A673 (cell line): ENCODE data around the gene PHACTR2. TPM values are rescaled to one million over a fixed set of nuclear protein-coding genes. Genes with fewer than 3 reads are reported as not detected.
"Not testable (repeated sequence)": the region's sequence is repeated elsewhere in the genome, so short reads cannot be mapped to it uniquely, and the experiment has no call there.

Experiments
- BruUV-seq: library from RNA; stranded (reverse); fragments of 400-500 nt; replicated peaks from 2 replicates; lab custom pipeline; 2021; lab: Mats Ljungman, UMichigan
- CTCF ChIA-PET: fragments of 300-600 bp; sonication (Branson Sonifier 250); formaldehyde crosslinking; loops from one replicate; lab custom pipeline; 2022; ENCODE audit warnings: antibody characterized with exemption; lab: Charles Lee
- POLR2A ChIA-PET: fragments of 300-600 bp; sonication (Branson Sonifier 250); formaldehyde crosslinking; loops from one replicate; lab custom pipeline; 2022; ENCODE audit warnings: antibody characterized with exemption; ENCODE audit not compliant: low non-redundant PET; lab: Charles Lee
- DNase-seq: peaks from one replicate; pipeline ENCODE4 v3.0.0-alpha.2; 2015; ENCODE audit warnings: low spot score
- H3K27ac ChIP-seq: fragments of 200-600 bp; sonication (generic); 2 replicates; pipeline ENCODE4 v1.5.1; 2016; ENCODE audit warnings: mixed run types, low read depth, mild to moderate bottlenecking, mixed read lengths, antibody characterized with exemption, low read length; ENCODE audit not compliant: poor library complexity, severe bottlenecking
- H3K27me3 ChIP-seq: fragments of 200-600 bp; sonication (generic); replicated peaks from 2 replicates; pipeline ENCODE4 v1.6.1; 2017; ENCODE audit warnings: mixed run types, low read depth, mild to moderate bottlenecking, mixed read lengths, antibody characterized with exemption, low read length; ENCODE audit not compliant: insufficient read depth, poor library complexity
- H3K36me3 ChIP-seq: fragments of 200-600 bp; sonication (generic); 2 replicates; pipeline ENCODE4 v1.6.1; 2016; ENCODE audit warnings: mixed run types, mild to moderate bottlenecking, mixed read lengths, antibody characterized with exemption, low read length; ENCODE audit not compliant: insufficient read depth, poor library complexity, severe bottlenecking
- H3K4me1 ChIP-seq: fragments of 200-600 bp; sonication (generic); 2 replicates; pipeline ENCODE4 v1.6.1; 2017; ENCODE audit warnings: mixed run types, mild to moderate bottlenecking, mixed read lengths, antibody characterized with exemption, low read length; ENCODE audit not compliant: insufficient read depth, poor library complexity, severe bottlenecking
- H3K4me3 ChIP-seq: fragments of 200-600 bp; sonication (generic); 2 replicates; pipeline ENCODE4 v1.5.1; 2016; ENCODE audit warnings: low read depth, mixed run types, mild to moderate bottlenecking, mixed read lengths, low read length; ENCODE audit not compliant: poor library complexity, severe bottlenecking
- H3K9me3 ChIP-seq: fragments of 200-600 bp; sonication (generic); 2 replicates; pipeline ENCODE4 v1.6.1; 2016; ENCODE audit warnings: mixed run types, low read depth, mild to moderate bottlenecking, mixed read lengths, antibody characterized with exemption, low read length; ENCODE audit not compliant: poor library complexity, severe bottlenecking
- EZH2 ChIP-seq: fragments of 200-600 bp; sonication (generic); IDR thresholded peaks from 2 replicates; pipeline ENCODE4 v1.6.1; 2017; ENCODE audit warnings: borderline replicate concordance, low read depth, mild to moderate bottlenecking, mixed read lengths, antibody characterized with exemption, low read length; ENCODE audit not compliant: poor library complexity, severe bottlenecking
- intact Hi-C: fragments of 100-400 bp; cut with micrococcal nuclease; formaldehyde crosslinking; loops from one replicate; pipeline ENCODE4 v1.10.0; 2022; ENCODE audit not compliant: unreplicated experiment
- total RNA-seq: library from RNA; stranded (reverse); gene quantifications from 2 replicates; pipeline ENCODE4 v1.2.3, GENCODE V29; 2021
- TF ChIP-seq, protein P1 (sequence below): fragments of 300-800, 200-600 bp; sonication (generic); conservative IDR thresholded peaks from 2 replicates; pipeline ENCODE4 v1.5.1; 2017; ENCODE audit warnings: low read depth, mild to moderate bottlenecking, antibody characterized with exemption, low read length, moderate library complexity, mixed read lengths

PHACTR2 gene
- total RNA-seq, 1 experiment from 2014 or later, result 2.4 TPM

DNA sequence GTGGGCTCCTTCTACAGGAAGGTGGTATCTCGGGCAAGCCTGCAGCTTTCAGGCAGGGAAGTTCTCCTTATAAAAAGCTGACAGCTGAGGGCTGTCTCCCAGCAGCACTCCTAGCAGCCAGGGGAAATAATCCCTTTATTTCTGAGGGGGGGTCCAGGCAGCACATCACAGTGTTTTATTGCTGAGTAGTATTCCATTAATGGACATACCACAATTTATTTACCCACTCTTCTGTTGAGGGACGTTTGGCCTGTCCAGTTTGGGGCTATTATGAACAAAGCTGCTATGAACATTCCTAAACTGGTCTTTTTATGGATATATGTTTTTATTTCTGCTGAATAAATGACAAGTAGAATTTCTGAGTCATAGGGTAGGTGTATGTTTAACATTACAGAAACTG is 20.0 kb upstream of the PHACTR2 start:
- BruUV-seq, result no TSS peak
- CTCF ChIA-PET, result no interaction called here

DNA sequence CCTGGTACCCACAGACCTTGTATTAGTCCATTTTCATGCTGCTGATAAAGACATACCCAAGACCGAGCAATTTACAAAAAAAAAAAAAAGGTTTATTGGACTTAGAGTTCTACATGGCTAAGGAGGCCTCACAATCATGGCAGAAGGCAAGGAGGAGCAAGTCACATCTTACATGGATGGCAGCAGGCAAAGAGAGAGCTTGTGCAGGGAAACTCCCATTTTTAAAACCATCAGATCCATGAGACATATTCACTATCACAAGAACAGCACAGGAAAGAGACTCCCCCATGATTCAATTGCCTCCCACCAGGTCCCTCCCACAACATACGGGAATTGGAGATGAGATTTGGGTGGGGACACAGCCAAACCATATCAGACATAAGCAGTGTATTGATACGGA is 17.6 kb upstream of the PHACTR2 start:
- intact Hi-C loops, CTCF ChIA-PET, H3K27me3 ChIP-seq, H3K9me3 ChIP-seq, H3K4me3 ChIP-seq, BruUV-seq, POLR2A ChIA-PET, H3K27ac ChIP-seq, DNase-seq, H3K4me1 ChIP-seq, H3K36me3 ChIP-seq: not testable (repeated sequence)

More for the DNA sequence above, 20.0 kb upstream of the PHACTR2 start:
- H3K9me3 ChIP-seq, result no peaks in the 10 kb centered on the region
- H3K27ac ChIP-seq, result no peak overlapping the region
- no peaks in the 10 kb centered on the region for H3K36me3 ChIP-seq
- no peaks in the 10 kb centered on the region for H3K27me3 ChIP-seq
- POLR2A ChIA-PET, result no interaction called here
- intact Hi-C loops, result no loop called here
- H3K4me3 ChIP-seq, result no peak overlapping the region
- no peaks in the 10 kb centered on the region for H3K4me1 ChIP-seq
- no peak for TF ChIP-seq EZH2
- TF ChIP-seq, protein P1, sequence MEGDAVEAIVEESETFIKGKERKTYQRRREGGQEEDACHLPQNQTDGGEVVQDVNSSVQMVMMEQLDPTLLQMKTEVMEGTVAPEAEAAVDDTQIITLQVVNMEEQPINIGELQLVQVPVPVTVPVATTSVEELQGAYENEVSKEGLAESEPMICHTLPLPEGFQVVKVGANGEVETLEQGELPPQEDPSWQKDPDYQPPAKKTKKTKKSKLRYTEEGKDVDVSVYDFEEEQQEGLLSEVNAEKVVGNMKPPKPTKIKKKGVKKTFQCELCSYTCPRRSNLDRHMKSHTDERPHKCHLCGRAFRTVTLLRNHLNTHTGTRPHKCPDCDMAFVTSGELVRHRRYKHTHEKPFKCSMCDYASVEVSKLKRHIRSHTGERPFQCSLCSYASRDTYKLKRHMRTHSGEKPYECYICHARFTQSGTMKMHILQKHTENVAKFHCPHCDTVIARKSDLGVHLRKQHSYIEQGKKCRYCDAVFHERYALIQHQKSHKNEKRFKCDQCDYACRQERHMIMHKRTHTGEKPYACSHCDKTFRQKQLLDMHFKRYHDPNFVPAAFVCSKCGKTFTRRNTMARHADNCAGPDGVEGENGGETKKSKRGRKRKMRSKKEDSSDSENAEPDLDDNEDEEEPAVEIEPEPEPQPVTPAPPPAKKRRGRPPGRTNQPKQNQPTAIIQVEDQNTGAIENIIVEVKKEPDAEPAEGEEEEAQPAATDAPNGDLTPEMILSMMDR, result no peak
- no peak for DNase-seq

DNA sequence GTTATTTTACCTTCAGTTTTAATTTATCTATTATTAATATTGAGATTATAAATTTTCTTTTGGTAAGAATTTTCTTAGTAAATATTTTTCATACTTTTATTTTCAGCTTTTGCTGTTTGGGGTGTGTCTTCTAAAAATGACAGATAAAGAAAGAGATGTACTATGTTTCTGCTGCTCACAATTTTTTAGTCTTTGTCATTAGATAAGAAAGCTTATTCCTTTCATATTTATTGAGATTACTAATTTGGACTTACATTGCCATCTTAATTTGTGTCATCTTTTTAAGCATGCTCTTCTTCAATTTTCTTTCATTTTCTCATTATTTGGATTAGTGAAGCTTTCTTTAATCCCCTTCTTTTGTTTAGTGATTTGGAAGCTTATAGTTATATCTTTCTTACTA is 13.6 kb upstream of the PHACTR2 start:
- Histone ChIP-seq H3K36me3 (no peaks in the 10 kb centered on the region), H3K9me3 (no peaks in the 10 kb centered on the region), H3K4me3 (no peak overlapping the region), H3K27ac (no peak overlapping the region), H3K4me1 (no peaks in the 10 kb centered on the region), H3K27me3 (no peaks in the 10 kb centered on the region)
- POLR2A ChIA-PET, result no interaction called here
- intact Hi-C loops, result no loop called here
- no TSS peak for BruUV-seq
- TF ChIP-seq, protein P1, result no peak
- no peak for TF ChIP-seq EZH2
- CTCF ChIA-PET, result no interaction called here
- no peak for DNase-seq

GRCh38 chr6:143666007-143666406 is 11.8 kb upstream of the PHACTR2 start:
- BruUV-seq, H3K9me3 ChIP-seq, H3K4me3 ChIP-seq, intact Hi-C loops, H3K36me3 ChIP-seq, H3K4me1 ChIP-seq, H3K27me3 ChIP-seq, DNase-seq, CTCF ChIA-PET, POLR2A ChIA-PET, H3K27ac ChIP-seq: not testable (repeated sequence)

DNA sequence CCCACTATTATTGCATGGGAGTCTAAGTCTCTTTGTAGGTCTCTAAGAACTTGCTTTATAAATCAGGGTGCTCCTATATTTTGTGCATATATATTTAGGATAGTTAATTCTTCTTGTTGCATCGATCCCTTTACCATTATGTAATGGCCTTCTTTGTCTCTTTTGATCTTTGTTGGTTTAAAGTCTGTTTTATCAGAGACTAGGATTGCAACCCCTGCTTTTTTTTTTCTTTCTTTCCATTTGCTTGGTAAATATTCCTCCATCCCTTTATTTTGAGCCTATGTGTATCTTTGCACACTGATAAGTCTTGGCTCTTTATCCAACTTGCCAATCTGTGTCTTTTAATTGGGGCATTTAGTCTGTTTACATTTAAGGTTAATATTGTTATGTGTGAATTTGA is 8.3 kb upstream of the PHACTR2 start:
- H3K4me3 ChIP-seq, POLR2A ChIA-PET, BruUV-seq, H3K36me3 ChIP-seq, H3K27me3 ChIP-seq, H3K9me3 ChIP-seq, intact Hi-C loops, H3K27ac ChIP-seq, CTCF ChIA-PET, DNase-seq, H3K4me1 ChIP-seq: not testable (repeated sequence)
